Measurements from ENCODE around the gene LASP1.

Gene LASP1

GRCh38 chr17:38960402-38960801 lies 90.5 kb downstream of the LASP1 start:
- no peak for TF ChIP-seq CTCF (IDR thresholded peaks at IDR 0.05)

- no peak for TF ChIP-seq CTCF (IDR thresholded peaks at IDR 0.05)
Observed at GRCh38 chr17:38961413-38961812, 91.6 kb downstream of the LASP1 start.

GRCh38 chr17:38967290-38967738 lies 97.5 kb downstream of the LASP1 start, which contains the start of gene FBXO47:
Gene FBXO47, minus strand, starts transcription at chr17:38967403. Its CDS starts 4,378 bp downstream, at chr17:38963025.
- no peak for TF ChIP-seq CTCF (IDR thresholded peaks at IDR 0.05)

GRCh38 chr17:38969281-38969680 lies 99.4 kb downstream of the LASP1 start:
- no peak for TF ChIP-seq CTCF (IDR thresholded peaks at IDR 0.05)

- TF ChIP-seq CTCF (IDR thresholded peaks at IDR 0.05), result no peak
Observed at GRCh38 chr17:38970128-38970527, 100.3 kb downstream of the LASP1 start.

- no peak for TF ChIP-seq CTCF (IDR thresholded peaks at IDR 0.05)
Observed at GRCh38 chr17:38970804-38971203, 100.9 kb downstream of the LASP1 start.

Data from LNCAP (cell line).